WTC11 (cell line): ENCODE measurements around the gene FLT1.

Source experiments
- CTCF ChIP-seq: fragments of 200-600 bp; IDR thresholded peaks from 2 replicates; pipeline ENCODE4 v1.8.0; 2022; ENCODE audit warnings: antibody characterized with exemption
- MAX ChIP-seq: sonication (generic); formaldehyde crosslinking; IDR thresholded peaks from 2 replicates; pipeline ENCODE4 v1.8.0; 2022; ENCODE audit warnings: mild to moderate bottlenecking, missing genetic modification reagents
- NR2C2 ChIP-seq: sonication (generic); formaldehyde crosslinking; IDR thresholded peaks from 2 replicates; pipeline ENCODE4 v1.8.0; 2022; ENCODE audit warnings: mild to moderate bottlenecking, missing genetic modification reagents
- STAT6 ChIP-seq: sonication (generic); formaldehyde crosslinking; conservative IDR thresholded peaks from 2 replicates; pipeline ENCODE4 v1.8.1; 2023; ENCODE audit warnings: mild to moderate bottlenecking, low read depth, missing genetic modification reagents, moderate library complexity

GRCh38 chr13:28531077-28531844 is 36.3 kb upstream of the FLT1 start:
- TF ChIP-seq NR2C2 (CRISPR knock-in tag) (no peak), MAX (CRISPR knock-in tag) (no peak; the same call in 1 of the 2 replicates), STAT6 (CRISPR knock-in tag) (no peak), CTCF (no peak)
